NCI-H460 (cell line): Measurements from ENCODE around the gene INPP5K. TPM values are rescaled to one million over a fixed set of nuclear protein-coding genes. Genes with fewer than 3 reads are reported as not detected.
A peak's percentile ranks its signal among the peaks of the same experiment; 100 is the strongest.
"Not testable (repeated sequence)": the region's sequence is repeated elsewhere in the genome, so short reads cannot be mapped to it uniquely, and the experiment has no call there.

Experiments used
- DNase-seq: peaks from one replicate; pipeline ENCODE4 v3.0.0-alpha.2; 2016; ENCODE audit warnings: low read depth; ENCODE audit errors: extremely low read depth
- polyA plus RNA-seq: library from polyadenylated mRNA; depleted of rRNA; stranded (reverse); fragments of >200 nt; gene quantifications from 2 replicates; pipeline ENCODE4 v1.2.3, GENCODE V29; 2014; cell fraction: nucleus; rRNA removed
- total RNA-seq: library from RNA; depleted of rRNA; stranded (reverse); fragments of >200 nt; shearing (Covaris generic); gene quantifications from 2 replicates; pipeline ENCODE4 v1.2.3, GENCODE V29; 2014; rRNA removed

Gene INPP5K
- total RNA-seq, result 20.0 and 35.9 TPM in 2 replicates
- 11.7 and 26.5 TPM in 2 replicates for polyA plus RNA-seq

GRCh38 chr17:1516388-1517161, at the start of gene INPP5K:
TSS of gene INPP5K (minus strand) at chr17:1516612. CDS start at chr17:1516499, 113 bp downstream.
- peak; percentile 98 for DNase-seq

GRCh38 chr17:1565877-1566276, 49.5 kb upstream of the INPP5K start:
- DNase-seq, result no peak

GRCh38 chr17:1563786-1564613, 47.6 kb upstream of the INPP5K start:
- no peak for DNase-seq

DNA sequence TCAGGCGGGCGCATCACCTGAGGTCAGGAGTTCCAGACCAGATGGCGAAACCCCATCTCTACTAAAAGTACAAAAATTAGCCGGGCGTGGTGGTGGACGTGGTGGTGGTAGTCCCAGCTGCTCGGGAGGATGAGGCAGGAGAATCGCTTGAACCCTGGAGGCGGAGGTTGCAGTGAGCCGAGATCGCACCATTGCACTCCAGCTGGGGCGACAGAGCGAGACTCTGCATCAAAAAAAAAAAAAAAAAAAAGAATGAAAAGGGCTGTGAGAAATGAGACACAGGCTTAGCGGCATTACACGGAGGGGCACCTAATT, 47.0 kb upstream of the INPP5K start:
- DNase-seq, result not testable (repeated sequence)

DNA sequence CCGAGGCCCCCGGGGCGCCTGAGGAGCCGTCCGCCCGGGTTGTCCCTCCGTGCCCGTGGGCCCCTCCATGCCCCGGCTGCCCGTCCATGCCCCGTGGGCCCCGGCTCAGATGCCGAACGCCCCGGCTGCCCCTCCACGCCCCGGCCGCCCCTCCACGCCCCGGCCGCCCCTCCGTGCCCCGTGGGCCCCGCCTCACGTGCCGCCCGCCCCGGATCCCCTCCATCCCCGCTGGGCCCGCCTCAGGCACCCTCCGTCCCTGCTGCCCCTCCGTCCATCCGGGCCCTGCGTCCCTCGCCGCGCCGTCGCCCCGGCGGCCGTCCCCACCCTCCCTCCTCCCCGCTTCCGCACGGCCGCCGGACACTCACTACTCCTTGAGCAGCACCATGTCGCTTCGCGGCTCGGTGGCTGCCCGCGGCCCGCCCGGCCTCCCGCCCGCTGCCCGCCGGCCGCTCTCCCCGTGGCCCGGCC, 45.8 kb upstream of the INPP5K start:
- DNase-seq, result no peak

GRCh38 chr17:1561420-1562175, 45.2 kb upstream of the INPP5K start:
- no peak for DNase-seq

- DNase-seq, result no peak
Measured at GRCh38 chr17:1560858-1561355, 44.5 kb upstream of the INPP5K start.

DNA sequence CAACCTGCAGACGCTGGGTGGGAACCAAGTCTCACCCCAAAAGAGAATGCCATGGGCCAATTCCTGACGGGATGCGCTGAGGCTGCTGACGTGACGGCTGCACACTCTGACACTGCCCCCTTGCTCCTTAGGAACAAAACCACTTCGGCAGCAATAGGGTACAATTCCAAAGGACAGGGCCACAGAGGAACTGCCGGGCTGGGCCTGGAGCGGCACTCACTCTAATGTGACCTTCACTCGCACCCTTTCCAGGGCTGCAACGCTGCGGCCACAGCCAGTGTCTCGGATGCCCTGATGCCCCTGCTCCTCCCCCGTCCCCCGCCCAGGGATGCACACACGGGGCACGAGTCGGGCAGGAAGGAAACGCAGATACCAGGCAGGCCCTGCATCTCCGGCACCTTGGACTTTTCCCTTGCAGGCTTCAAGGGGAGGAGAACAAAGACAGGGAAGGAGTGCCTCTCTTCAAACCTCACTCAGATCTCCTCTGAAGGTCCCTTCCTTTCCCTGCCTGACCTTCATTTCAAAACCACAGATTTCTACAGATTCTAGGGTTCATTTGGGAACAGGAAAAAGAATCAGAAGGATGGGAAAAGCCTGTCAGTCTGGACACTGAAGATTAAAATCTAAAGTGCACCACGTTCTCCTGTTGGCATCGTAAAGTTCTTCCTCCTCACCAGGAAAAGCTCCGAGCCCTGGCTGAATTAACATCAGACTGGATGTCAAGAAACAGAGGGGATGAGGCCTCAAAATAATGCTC, 43.9 kb upstream of the INPP5K start:
- no peak for DNase-seq

GRCh38 chr17:1559047-1560043, 42.9 kb upstream of the INPP5K start:
- DNase-seq, result no peak

DNA sequence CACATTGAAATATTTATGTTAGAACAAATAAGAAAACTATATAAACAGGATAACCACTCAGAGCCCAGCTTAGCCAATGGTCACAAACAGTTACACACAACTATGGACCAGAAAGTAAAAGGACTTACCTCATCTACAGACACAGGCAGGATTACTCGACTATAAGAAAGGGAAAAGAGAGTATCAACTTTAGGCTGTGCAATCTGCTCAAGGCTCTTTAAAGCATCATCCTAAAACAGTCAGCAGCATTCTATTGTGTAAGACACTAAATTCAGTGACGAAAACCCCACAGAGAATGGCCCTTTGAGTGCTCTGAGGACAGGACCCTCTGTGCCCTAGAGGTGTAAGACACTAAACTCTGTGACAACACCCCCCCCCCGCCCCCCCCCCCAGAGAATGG, 42.0 kb upstream of the INPP5K start:
- DNase-seq, result no peak

DNA sequence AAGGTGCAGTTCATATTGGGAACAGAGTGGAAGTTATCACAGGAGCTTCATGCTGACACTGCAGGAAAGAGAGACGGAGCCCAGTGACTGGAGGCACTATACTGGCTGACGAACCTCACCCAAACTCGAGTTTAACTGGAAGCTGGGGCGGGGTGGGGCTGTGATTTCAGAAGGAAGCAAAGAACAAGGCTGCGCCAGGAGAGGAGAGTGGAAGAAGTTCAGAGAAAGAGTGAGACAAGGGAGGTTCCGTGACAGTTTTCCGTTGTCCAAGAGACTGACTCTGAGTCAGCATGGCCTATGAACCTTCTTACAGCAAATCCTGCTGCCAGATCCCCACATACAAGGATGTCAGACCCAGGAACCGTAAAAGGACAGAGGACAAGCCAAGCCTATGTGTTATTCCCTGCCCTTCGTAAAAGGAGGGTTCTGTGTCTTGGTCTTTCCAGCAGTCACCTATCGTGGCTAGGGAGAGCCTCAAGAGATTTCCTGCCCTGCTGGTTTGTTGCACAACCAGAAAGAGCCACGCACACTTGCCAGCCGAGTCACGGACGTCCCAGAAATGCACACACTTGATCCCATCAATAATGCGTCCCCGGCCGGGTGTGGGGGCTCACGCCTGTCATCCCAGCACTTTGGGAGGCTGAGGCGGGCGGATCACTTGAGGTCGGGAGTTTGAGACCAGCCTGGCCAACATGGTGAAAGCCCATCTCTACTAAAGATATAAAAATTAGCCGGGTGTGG, 41.1 kb upstream of the INPP5K start:
- DNase-seq, result no peak

DNA sequence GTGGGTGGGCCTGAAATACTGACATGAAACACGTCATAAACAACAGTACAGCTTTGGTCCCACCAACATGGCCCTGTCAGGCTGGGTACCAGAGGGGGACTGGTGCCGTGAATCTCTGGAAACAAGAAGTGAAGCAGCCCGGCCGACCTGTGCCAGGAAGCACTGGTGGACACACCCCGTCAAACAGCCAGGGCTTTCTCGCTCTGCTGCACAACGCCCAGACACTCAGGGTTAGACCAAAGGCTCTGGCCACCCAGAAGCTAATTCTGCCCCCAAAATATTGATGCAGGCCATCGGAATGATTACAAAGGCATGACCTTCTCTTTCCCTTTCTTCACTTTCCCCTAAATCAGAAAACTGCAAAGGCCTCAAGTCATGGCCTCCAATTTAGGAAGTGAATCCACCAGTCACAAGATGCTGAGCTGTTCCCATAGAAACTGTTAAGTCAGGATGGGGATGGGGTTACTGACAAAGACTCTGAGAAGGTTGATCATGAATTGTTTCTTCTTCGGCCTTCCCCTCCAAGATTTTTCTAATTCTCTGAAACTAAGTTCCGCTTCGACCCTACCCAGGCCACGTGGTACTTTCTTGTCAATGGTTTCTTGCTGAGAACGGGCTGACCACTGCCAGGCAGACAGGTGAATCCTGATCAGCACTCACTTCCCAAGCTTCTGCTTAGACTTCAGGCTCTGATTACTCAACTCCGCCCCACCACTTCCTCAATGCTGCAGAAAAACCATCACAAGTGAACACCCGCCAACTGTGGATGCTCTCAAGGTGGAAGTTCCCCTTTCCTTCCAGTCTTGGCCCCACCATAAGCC, 39.4 kb upstream of the INPP5K start:
- DNase-seq, result no peak

DNA sequence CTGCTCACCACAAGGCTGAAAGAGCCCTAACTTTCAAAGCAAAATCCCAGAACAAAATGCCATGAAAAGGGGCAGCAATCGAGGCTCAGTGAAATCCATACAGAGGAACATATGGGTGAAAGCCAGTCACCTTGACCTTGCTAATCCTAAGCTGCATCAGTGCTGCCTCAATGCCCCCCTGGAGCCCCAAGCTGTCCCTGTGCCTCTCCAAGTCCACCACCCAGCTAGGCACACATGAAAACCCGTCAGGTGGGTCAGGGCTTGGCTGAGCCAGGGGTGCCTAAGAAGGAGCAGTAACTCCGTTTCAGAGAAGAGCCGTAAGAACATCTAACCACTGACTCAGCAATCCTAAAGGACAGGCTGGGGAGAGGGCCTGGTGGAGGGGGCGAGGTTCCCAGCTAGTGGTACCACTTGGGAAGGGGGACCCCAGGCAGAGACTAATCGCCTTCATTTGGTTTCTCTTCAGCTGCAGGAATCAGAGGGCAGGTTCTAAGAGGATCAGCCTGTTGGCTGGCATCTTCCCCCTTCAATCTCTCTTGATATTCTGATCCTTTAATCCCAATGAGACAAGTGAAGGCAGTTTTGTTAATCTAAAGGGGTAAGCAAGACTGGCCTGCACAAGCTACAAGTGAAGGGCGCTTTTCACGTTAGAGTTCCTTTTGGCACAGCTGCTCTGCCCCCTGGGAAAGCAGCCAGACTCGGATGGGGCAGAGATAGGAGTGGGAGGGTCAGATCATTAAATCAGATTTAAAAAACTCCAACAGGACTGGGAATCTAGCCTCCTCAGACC, 38.5 kb upstream of the INPP5K start:
- DNase-seq, result no peak

GRCh38 chr17:1553354-1554266, 37.2 kb upstream of the INPP5K start:
- DNase-seq, result no peak

DNA sequence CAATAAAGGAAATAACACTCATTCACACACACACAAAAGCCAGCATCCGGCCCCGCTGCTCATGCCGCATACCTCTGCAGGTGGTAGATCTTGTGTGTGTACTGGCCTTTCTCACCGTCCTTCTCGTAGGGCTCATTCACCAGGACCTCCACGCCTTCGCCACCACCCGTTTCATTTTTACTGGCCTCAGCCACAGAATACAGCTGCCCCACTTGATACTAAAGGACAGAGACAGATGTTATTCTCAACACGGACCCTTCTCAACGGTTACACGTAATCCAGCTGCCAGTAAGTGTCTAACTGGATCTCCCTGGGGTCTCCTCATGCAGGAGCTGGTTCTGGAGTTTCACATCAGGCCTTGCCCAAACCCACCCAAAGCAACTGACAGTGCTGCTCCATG, 36.5 kb upstream of the INPP5K start:
- DNase-seq, result no peak
